ENCODE data around the gene ZNF695.
"Not testable (repeated sequence)": the region's sequence is repeated elsewhere in the genome, so short reads cannot be mapped to it uniquely, and the experiment has no call there.

The ZNF695 gene

GRCh38 chr1:247008406-247008799 is 546 bp upstream of the ZNF695 start:
- Histone ChIP-seq H3K9me3 (ENCODE audit: control insufficient read depth, insufficient read depth, low read length) (peaks cover 5% of the 10 kb centered on the region; the same call in 1 of the 2 replicates), H3K4me3 (ENCODE audit: low read depth, low read length) (peak overlapping the region; percentile 94; the same call in 1 of the 2 replicates), H3K9ac (ENCODE audit: low read depth, low read length) (no peak overlapping the region), H3K36me3 (ENCODE audit: control insufficient read depth, insufficient read depth, low read length) (no peaks in the 10 kb centered on the region), H3K27ac (ENCODE audit: low read depth, low read length) (no peak overlapping the region), H3K4me1 (ENCODE audit: control insufficient read depth, insufficient read depth, low read length) (no peaks in the 10 kb centered on the region), H3K27me3 (ENCODE audit: control insufficient read depth, insufficient read depth, low read length) (no peaks in the 10 kb centered on the region)

- not testable (repeated sequence) for H3K9me3 ChIP-seq (ENCODE audit: control insufficient read depth, insufficient read depth, low read length); H3K4me3 ChIP-seq (ENCODE audit: low read depth, low read length); H3K36me3 ChIP-seq (ENCODE audit: control insufficient read depth, insufficient read depth, low read length); H3K27me3 ChIP-seq (ENCODE audit: control insufficient read depth, insufficient read depth, low read length); H3K27ac ChIP-seq (ENCODE audit: low read depth, low read length); H3K9ac ChIP-seq (ENCODE audit: low read depth, low read length); H3K4me1 ChIP-seq (ENCODE audit: control insufficient read depth, insufficient read depth, low read length)
Measured at GRCh38 chr1:247004081-247004480, 3.8 kb downstream of the ZNF695 start.

- no peaks in the 10 kb centered on the region for H3K4me1 ChIP-seq (ENCODE audit: control insufficient read depth, insufficient read depth, low read length)
- H3K27ac ChIP-seq (ENCODE audit: low read depth, low read length): no peak overlapping the region
- peaks cover 87% of the 10 kb centered on the region for H3K9me3 ChIP-seq (ENCODE audit: control insufficient read depth, insufficient read depth, low read length)
- no peak overlapping the region for H3K9ac ChIP-seq (ENCODE audit: low read depth, low read length)
- H3K36me3 ChIP-seq (ENCODE audit: control insufficient read depth, insufficient read depth, low read length): peaks cover 71% of the 10 kb centered on the region
- H3K4me3 ChIP-seq (ENCODE audit: low read depth, low read length): no peak overlapping the region
- no peaks in the 10 kb centered on the region for H3K27me3 ChIP-seq (ENCODE audit: control insufficient read depth, insufficient read depth, low read length)
Measured at GRCh38 chr1:246989901-246990300, 18.0 kb downstream of the ZNF695 start.

- Histone ChIP-seq H3K36me3 (ENCODE audit: control insufficient read depth, insufficient read depth, low read length) (peaks cover 84% of the 10 kb centered on the region), H3K27ac (ENCODE audit: low read depth, low read length) (no peak overlapping the region), H3K9ac (ENCODE audit: low read depth, low read length) (no peak overlapping the region), H3K9me3 (ENCODE audit: control insufficient read depth, insufficient read depth, low read length) (peaks cover 90% of the 10 kb centered on the region), H3K27me3 (ENCODE audit: control insufficient read depth, insufficient read depth, low read length) (no peaks in the 10 kb centered on the region), H3K4me3 (ENCODE audit: low read depth, low read length) (peak overlapping the region; percentile 29; the same call in 1 of the 2 replicates), H3K4me1 (ENCODE audit: control insufficient read depth, insufficient read depth, low read length) (no peaks in the 10 kb centered on the region)
Measured at GRCh38 chr1:246988316-246988715, 19.5 kb downstream of the ZNF695 start.

GRCh38 chr1:246987083-246987690 is 20.7 kb downstream of the ZNF695 start:
- H3K9me3 ChIP-seq (ENCODE audit: control insufficient read depth, insufficient read depth, low read length): peaks cover 88% of the 10 kb centered on the region
- H3K4me3 ChIP-seq (ENCODE audit: low read depth, low read length): peak overlapping the region; percentile 25; the same call in 1 of the 2 replicates

GRCh38 chr1:246978785-246979184 is 29.1 kb downstream of the ZNF695 start:
- H3K4me3 ChIP-seq (ENCODE audit: low read depth, low read length): no peak overlapping the region
- H3K27me3 ChIP-seq (ENCODE audit: control insufficient read depth, insufficient read depth, low read length): no peaks in the 10 kb centered on the region
- no peak overlapping the region for H3K27ac ChIP-seq (ENCODE audit: low read depth, low read length)
- no peaks in the 10 kb centered on the region for H3K4me1 ChIP-seq (ENCODE audit: control insufficient read depth, insufficient read depth, low read length)
- H3K9ac ChIP-seq (ENCODE audit: low read depth, low read length): no peak overlapping the region
- peaks cover 35% of the 10 kb centered on the region for H3K36me3 ChIP-seq (ENCODE audit: control insufficient read depth, insufficient read depth, low read length)
- peaks cover 55% of the 10 kb centered on the region for H3K9me3 ChIP-seq (ENCODE audit: control insufficient read depth, insufficient read depth, low read length)

More at GRCh38 chr1:246987083-246987690, 20.7 kb downstream of the ZNF695 start:
- Histone ChIP-seq H3K36me3 (ENCODE audit: control insufficient read depth, insufficient read depth, low read length) (peaks cover 78% of the 10 kb centered on the region), H3K27me3 (ENCODE audit: control insufficient read depth, insufficient read depth, low read length) (no peaks in the 10 kb centered on the region), H3K27ac (ENCODE audit: low read depth, low read length) (no peak overlapping the region), H3K9ac (ENCODE audit: low read depth, low read length) (no peak overlapping the region), H3K4me1 (ENCODE audit: control insufficient read depth, insufficient read depth, low read length) (no peaks in the 10 kb centered on the region)

GRCh38 chr1:246978281-246978680 is 29.6 kb downstream of the ZNF695 start:
- Histone ChIP-seq H3K4me1 (ENCODE audit: control insufficient read depth, insufficient read depth, low read length) (no peaks in the 10 kb centered on the region), H3K9me3 (ENCODE audit: control insufficient read depth, insufficient read depth, low read length) (peaks cover 50% of the 10 kb centered on the region), H3K27ac (ENCODE audit: low read depth, low read length) (no peak overlapping the region), H3K27me3 (ENCODE audit: control insufficient read depth, insufficient read depth, low read length) (no peaks in the 10 kb centered on the region), H3K4me3 (ENCODE audit: low read depth, low read length) (no peak overlapping the region), H3K9ac (ENCODE audit: low read depth, low read length) (no peak overlapping the region), H3K36me3 (ENCODE audit: control insufficient read depth, insufficient read depth, low read length) (peaks cover 33% of the 10 kb centered on the region)

GRCh38 chr1:246971969-246972368 is 35.9 kb downstream of the ZNF695 start:
- no peak overlapping the region for H3K4me3 ChIP-seq (ENCODE audit: low read depth, low read length)
- peaks cover 42% of the 10 kb centered on the region for H3K9me3 ChIP-seq (ENCODE audit: control insufficient read depth, insufficient read depth, low read length)
- H3K27ac ChIP-seq (ENCODE audit: low read depth, low read length): no peak overlapping the region
- H3K9ac ChIP-seq (ENCODE audit: low read depth, low read length): no peak overlapping the region
- no peaks in the 10 kb centered on the region for H3K27me3 ChIP-seq (ENCODE audit: control insufficient read depth, insufficient read depth, low read length)
- peaks cover 9% of the 10 kb centered on the region; the same call in 1 of the 2 replicates for H3K36me3 ChIP-seq (ENCODE audit: control insufficient read depth, insufficient read depth, low read length)
- H3K4me1 ChIP-seq (ENCODE audit: control insufficient read depth, insufficient read depth, low read length): no peaks in the 10 kb centered on the region

- Histone ChIP-seq H3K9ac (ENCODE audit: low read depth, low read length) (no peak overlapping the region), H3K4me3 (ENCODE audit: low read depth, low read length) (no peak overlapping the region), H3K36me3 (ENCODE audit: control insufficient read depth, insufficient read depth, low read length) (peaks cover 12% of the 10 kb centered on the region; the same call in 1 of the 2 replicates), H3K9me3 (ENCODE audit: control insufficient read depth, insufficient read depth, low read length) (peaks cover 42% of the 10 kb centered on the region), H3K27ac (ENCODE audit: low read depth, low read length) (no peak overlapping the region), H3K27me3 (ENCODE audit: control insufficient read depth, insufficient read depth, low read length) (no peaks in the 10 kb centered on the region), H3K4me1 (ENCODE audit: control insufficient read depth, insufficient read depth, low read length) (no peaks in the 10 kb centered on the region)
Measured at GRCh38 chr1:246971090-246971721, 36.7 kb downstream of the ZNF695 start.

- H3K36me3 ChIP-seq (ENCODE audit: control insufficient read depth, insufficient read depth, low read length): peaks cover 14% of the 10 kb centered on the region; the same call in 1 of the 2 replicates
- no peaks in the 10 kb centered on the region for H3K4me1 ChIP-seq (ENCODE audit: control insufficient read depth, insufficient read depth, low read length)
- H3K9ac ChIP-seq (ENCODE audit: low read depth, low read length): no peak overlapping the region
- H3K9me3 ChIP-seq (ENCODE audit: control insufficient read depth, insufficient read depth, low read length): peaks cover 37% of the 10 kb centered on the region
- no peak overlapping the region for H3K4me3 ChIP-seq (ENCODE audit: low read depth, low read length)
- no peak overlapping the region for H3K27ac ChIP-seq (ENCODE audit: low read depth, low read length)
- no peaks in the 10 kb centered on the region for H3K27me3 ChIP-seq (ENCODE audit: control insufficient read depth, insufficient read depth, low read length)
Measured at GRCh38 chr1:246969621-246970020, 38.2 kb downstream of the ZNF695 start.

- H3K9me3 ChIP-seq (ENCODE audit: control insufficient read depth, insufficient read depth, low read length): peaks cover 34% of the 10 kb centered on the region
- H3K9ac ChIP-seq (ENCODE audit: low read depth, low read length): no peak overlapping the region
- no peak overlapping the region for H3K27ac ChIP-seq (ENCODE audit: low read depth, low read length)
- H3K27me3 ChIP-seq (ENCODE audit: control insufficient read depth, insufficient read depth, low read length): no peaks in the 10 kb centered on the region
- H3K4me1 ChIP-seq (ENCODE audit: control insufficient read depth, insufficient read depth, low read length): no peaks in the 10 kb centered on the region
- H3K36me3 ChIP-seq (ENCODE audit: control insufficient read depth, insufficient read depth, low read length): peaks cover 23% of the 10 kb centered on the region
- no peak overlapping the region for H3K4me3 ChIP-seq (ENCODE audit: low read depth, low read length)
Measured at GRCh38 chr1:246966502-246966901, 41.4 kb downstream of the ZNF695 start.
